H9 (cell line): ENCODE results near the gene SPDYC. TPM values are rescaled to one million over a fixed set of nuclear protein-coding genes. Genes with fewer than 3 reads are reported as not detected.

Experiments
- DNase-seq: peaks from one replicate; pipeline ENCODE4 v3.0.0-alpha.2; 2017
- H2AFZ ChIP-seq: one replicate; pipeline ENCODE4 v1.6.1; 2013; ENCODE audit warnings: mild to moderate bottlenecking, low read length, control low read depth, moderate library complexity
- H2AK5ac ChIP-seq: 2 replicates; pipeline ENCODE4 v1.6.1; 2013; ENCODE audit warnings: low read length, control low read depth, mixed read lengths; ENCODE audit not compliant: insufficient read length
- H2BK120ac ChIP-seq: one replicate; pipeline ENCODE4 v1.6.1; 2013; ENCODE audit warnings: low read depth, mild to moderate bottlenecking, low read length, control low read depth, inconsistent platforms; ENCODE audit not compliant: poor library complexity, severe bottlenecking
- H2BK12ac ChIP-seq: 2 replicates; pipeline ENCODE4 v1.6.1; 2013; ENCODE audit warnings: low read length, control low read depth, mixed read lengths, low read depth; ENCODE audit not compliant: insufficient read length
- H2BK15ac ChIP-seq: 2 replicates; pipeline ENCODE4 v1.6.1; 2013; ENCODE audit warnings: low read depth, low read length, control low read depth
- H2BK20ac ChIP-seq: one replicate; pipeline ENCODE4 v1.6.1; 2013; ENCODE audit warnings: low read depth, mild to moderate bottlenecking, low read length, control low read depth, inconsistent platforms; ENCODE audit not compliant: poor library complexity, severe bottlenecking
- H2BK5ac ChIP-seq: 2 replicates; pipeline ENCODE4 v1.6.1; 2013; ENCODE audit warnings: low read length, control low read depth, mixed read lengths; ENCODE audit not compliant: insufficient read length
- H3K14ac ChIP-seq: 2 replicates; pipeline ENCODE4 v1.6.1; 2013; ENCODE audit warnings: low read length, control low read depth; ENCODE audit not compliant: insufficient read depth
- H3K18ac ChIP-seq: 2 replicates; pipeline ENCODE4 v1.6.1; 2013; ENCODE audit warnings: low read depth, mild to moderate bottlenecking, mixed read lengths, low read length, control low read depth; ENCODE audit not compliant: insufficient read length
- H3K23ac ChIP-seq: 2 replicates; pipeline ENCODE4 v1.6.1; 2013; ENCODE audit warnings: low read length, control low read depth, mixed read lengths, low read depth; ENCODE audit not compliant: insufficient read length
- H3K23me2 ChIP-seq: 2 replicates; pipeline ENCODE4 v1.6.1; 2013; ENCODE audit warnings: low read depth, mild to moderate bottlenecking, mixed read lengths, low read length, control low read depth; ENCODE audit not compliant: insufficient read length, poor library complexity, severe bottlenecking
- H3K27ac ChIP-seq: 2 replicates; pipeline ENCODE4 v1.5.1; 2013; ENCODE audit warnings: low read length, control low read depth, mixed read lengths, low read depth; ENCODE audit not compliant: insufficient read length
- H3K27me3 ChIP-seq: 2 replicates; pipeline ENCODE4 v1.6.1; 2013; ENCODE audit warnings: low read length, control low read depth, inconsistent platforms; ENCODE audit not compliant: insufficient read depth
- H3K4ac ChIP-seq: 2 replicates; pipeline ENCODE4 v1.6.1; 2013; ENCODE audit warnings: low read depth, mild to moderate bottlenecking, control low read depth, inconsistent platforms, low read length, moderate library complexity
- H3K4me1 ChIP-seq: 2 replicates; pipeline ENCODE4 v1.6.1; 2013; ENCODE audit warnings: low read length, control low read depth, inconsistent platforms; ENCODE audit not compliant: insufficient read depth
- H3K4me2 ChIP-seq: 2 replicates; pipeline ENCODE4 v1.6.1; 2013; ENCODE audit warnings: low read length, control low read depth, mixed read lengths; ENCODE audit not compliant: insufficient read length, insufficient read depth
- H3K56ac ChIP-seq: 2 replicates; pipeline ENCODE4 v1.6.1; 2013; ENCODE audit warnings: low read depth, mild to moderate bottlenecking, mixed read lengths, low read length, control low read depth; ENCODE audit not compliant: insufficient read length
- H3K79me1 ChIP-seq: 2 replicates; pipeline ENCODE4 v1.6.1; 2013; ENCODE audit warnings: low read depth, mild to moderate bottlenecking, moderate library complexity, low read length, control low read depth, inconsistent platforms; ENCODE audit not compliant: insufficient read depth, poor library complexity, severe bottlenecking
- H3K79me2 ChIP-seq: 2 replicates; pipeline ENCODE4 v1.6.1; 2013; ENCODE audit warnings: low read length, control low read depth, inconsistent platforms; ENCODE audit not compliant: insufficient read depth
- H3K9ac ChIP-seq: 2 replicates; pipeline ENCODE4 v1.6.1; 2013; ENCODE audit warnings: low read length, control low read depth, mixed read lengths; ENCODE audit not compliant: insufficient read length; ENCODE audit errors: extremely low read depth
- H3K9me3 ChIP-seq: one replicate; pipeline ENCODE4 v1.6.1; 2013; ENCODE audit warnings: low read depth, low read length, inconsistent platforms; ENCODE audit not compliant: control insufficient read depth
- H3T11ph ChIP-seq: one replicate; pipeline ENCODE4 v1.6.1; 2013; ENCODE audit warnings: mild to moderate bottlenecking, low read length, control low read depth, inconsistent platforms
- H4K20me1 ChIP-seq: one replicate; pipeline ENCODE4 v1.6.1; 2013; ENCODE audit not compliant: control insufficient read depth, insufficient read length, insufficient read depth
- H4K5ac ChIP-seq: 2 replicates; pipeline ENCODE4 v1.6.1; 2013; ENCODE audit warnings: low read depth, mild to moderate bottlenecking, mixed read lengths, low read length, control low read depth; ENCODE audit not compliant: insufficient read length
- H4K8ac ChIP-seq: replicated peaks from 2 replicates; pipeline ENCODE4 v1.6.1; 2013; ENCODE audit warnings: low read length, control low read depth, mixed read lengths, low read depth; ENCODE audit not compliant: insufficient read length
- H4K91ac ChIP-seq: 2 replicates; pipeline ENCODE4 v1.6.1; 2013; ENCODE audit warnings: low read depth, mild to moderate bottlenecking, moderate library complexity, mixed read lengths, low read length, control low read depth; ENCODE audit not compliant: insufficient read length
- H3K27ac Mint-ChIP-seq, 3 experiments: 2 replicates in 2 of 3; 3 replicates in 1 of 3; pipeline ENCODE4 v1.8.0; 2020 to 2021; ENCODE audit warnings: mixed read lengths in 3 of 3, mild to moderate bottlenecking in 1 of 3, moderate library complexity in 1 of 3
- H3K27me3 Mint-ChIP-seq: 2 replicates; pipeline ENCODE4 v1.8.0; 2021; ENCODE audit warnings: low read depth, mild to moderate bottlenecking, moderate library complexity, mixed read lengths
- H3K36me3 Mint-ChIP-seq, 3 experiments: 2 replicates in 2 of 3; 3 replicates in 1 of 3; pipeline ENCODE4 v1.8.0; 2020 to 2021; ENCODE audit warnings: low read depth in 3 of 3, mixed read lengths in 3 of 3; ENCODE audit not compliant: insufficient read depth in 1 of 3
- H3K4me1 Mint-ChIP-seq, 2 experiments: 2 replicates each; pipeline ENCODE4 v1.8.0; 2020; ENCODE audit warnings: mixed read lengths in 2 of 2
- H3K4me3 Mint-ChIP-seq, 2 experiments: 2 replicates in 1 of 2; 3 replicates in 1 of 2; pipeline ENCODE4 v1.8.0; 2020 to 2021; ENCODE audit warnings: mild to moderate bottlenecking in 2 of 2, mixed read lengths in 2 of 2, moderate library complexity in 1 of 2
- H3K9me3 Mint-ChIP-seq, 2 experiments: 2 replicates in 1 of 2; 3 replicates in 1 of 2; pipeline ENCODE4 v1.8.0; 2020; ENCODE audit warnings: mild to moderate bottlenecking in 2 of 2, mixed read lengths in 2 of 2, moderate library complexity in 1 of 2
- CTCF ChIP-seq: fragments of 200-600 bp; sonication (generic); conservative IDR thresholded peaks from 3 replicates; pipeline ENCODE4 v1.8.0; 2021; ENCODE audit warnings: antibody characterized with exemption, mild to moderate bottlenecking
- WGBS: extraction: QIAGEN DNeasy Blood & Tissue Kit; methylation state at CpG from one replicate; pipeline ENCODE4 v1.1.7; 2013; ENCODE audit warnings: missing lambda C conversion rate, low lambda C conversion rate, mixed read lengths; ENCODE audit not compliant: insufficient read length; ENCODE audit errors: extremely low coverage; 5-methylcytosine and 5-hydroxymethylcytosine counted together
- total RNA-seq: library from RNA; stranded (reverse); gene quantifications from 2 replicates; pipeline ENCODE4 v1.2.1, GENCODE V29; 2021

Gene SPDYC
- total RNA-seq, 1 experiment from 2014 or later = 0.61 TPM

DNA sequence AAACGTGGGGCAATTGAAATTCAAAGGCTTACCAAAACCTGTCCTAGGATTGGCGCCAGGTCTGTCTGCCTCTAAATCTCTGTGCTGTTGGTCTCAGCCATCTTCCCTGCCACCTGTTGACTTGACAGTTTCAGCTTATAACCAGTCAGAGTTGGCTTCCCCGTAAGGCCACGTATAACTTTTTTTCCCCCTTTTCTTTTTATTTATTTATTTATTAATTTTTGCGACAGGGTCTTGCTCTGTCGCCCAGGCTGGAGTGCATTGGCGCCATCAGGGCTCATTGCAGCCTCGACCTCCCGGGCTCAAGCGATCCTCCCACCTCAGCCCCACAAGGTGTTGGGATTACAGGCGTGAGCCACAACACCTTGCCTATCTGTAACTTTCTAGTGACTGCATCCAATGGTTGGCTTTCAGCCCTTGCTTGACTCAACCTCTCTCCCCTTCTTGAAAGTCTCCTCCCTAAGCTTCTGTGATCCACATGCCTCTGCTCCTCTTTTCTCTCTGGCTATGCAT is 34.3 kb upstream of the SPDYC start:
- no peak for DNase-seq
- Histone ChIP-seq H2BK12ac (no peak overlapping the region), H3K9ac (peak overlapping the region; percentile 69), H3K9me3 (no peaks in the 10 kb centered on the region), H3K23ac (no peak overlapping the region), H2BK120ac (no peak overlapping the region), H3K4ac (no peak overlapping the region), H3K4me2 (peak overlapping the region; percentile 58), H3T11ph (no peak overlapping the region), H3K18ac (no peak overlapping the region), H2AK5ac (no peak overlapping the region), H3K23me2 (peaks cover 14% of the 10 kb centered on the region), H2BK20ac (no peak overlapping the region), H3K4me1 (no peaks in the 10 kb centered on the region), H4K5ac (no peak overlapping the region), H3K27ac (peak overlapping the region; percentile 3), H4K91ac (no peak overlapping the region), H4K8ac (no peak overlapping the region), H2AFZ (no peak overlapping the region), H3K56ac (no peak overlapping the region), H2BK5ac (peak overlapping the region; percentile 3), H3K14ac (no peak overlapping the region), H3K79me1 (no peaks in the 10 kb centered on the region), H3K27me3 (no peaks in the 10 kb centered on the region), H3K79me2 (no peaks in the 10 kb centered on the region), H2BK15ac (no peak overlapping the region), H4K20me1 (no peaks in the 10 kb centered on the region)
- Mint-ChIP-seq H3K4me1 (peaks cover 19 to 23% of the 10 kb centered on the region in 2 experiments), H3K4me3 (peak overlapping the region; percentile 93 to 95), H3K27me3 (peaks cover 10% of the 10 kb centered on the region), H3K36me3 (peaks cover 5 to 25% (median 22%) of the 10 kb centered on the region in 3 experiments; a peak in 5 of 7 replicates), H3K9me3 (no peaks in the 10 kb centered on the region; a peak in 1 of 5 replicates), H3K27ac (peak overlapping the region; percentile 95 to 100 (median 98); a peak in 6 of 7 replicates)
- TF ChIP-seq CTCF = no peak
- no CpG with 5 or more reads among the region's 11 CpGs for WGBS
